HepG2 (cell line): Measurements from ENCODE around the gene ABCB9. TPM values are rescaled to one million over a fixed set of nuclear protein-coding genes. Genes with fewer than 3 reads are reported as not detected.

ENCODE experiments used
- GZF1 ChIP-seq: sonication (generic); formaldehyde crosslinking; IDR thresholded peaks from 2 replicates; pipeline ENCODE4 v1.5.1; 2020; ENCODE audit warnings: mild to moderate bottlenecking, missing genetic modification reagents
- HMGXB4 ChIP-seq, 2 experiments: sonication (generic) in 1 of 2; formaldehyde crosslinking in 1 of 2; IDR thresholded peaks; 2 replicates each; pipeline versions ENCODE4 v1.4.0 to v1.6.1; 2018 to 2020; ENCODE audit warnings: missing genetic modification reagents in 2 of 2, borderline replicate concordance in 1 of 2, low read depth in 1 of 2, mild to moderate bottlenecking in 1 of 2, missing biosample characterization in 1 of 2
- MEIS1 ChIP-seq: sonication (generic); formaldehyde crosslinking; IDR thresholded peaks from 2 replicates; pipeline ENCODE4 v1.9.0; 2021; ENCODE audit warnings: mild to moderate bottlenecking, missing genetic modification reagents, moderate library complexity, borderline replicate concordance
- PREB ChIP-seq: sonication (generic); formaldehyde crosslinking; IDR thresholded peaks from 2 replicates; pipeline ENCODE4 v1.4.0; 2020; ENCODE audit warnings: missing genetic modification reagents
- ZBTB2 ChIP-seq: sonication (generic); formaldehyde crosslinking; IDR thresholded peaks from 2 replicates; pipeline ENCODE4 v1.8.0; 2022; ENCODE audit warnings: low read depth, missing genetic modification reagents
- ZNF143 ChIP-seq: sonication (generic); formaldehyde crosslinking; IDR thresholded peaks from 2 replicates; pipeline ENCODE4 v1.4.0; 2020; ENCODE audit warnings: missing genetic modification reagents
- ZNF234 ChIP-seq: sonication (generic); formaldehyde crosslinking; conservative IDR thresholded peaks from 2 replicates; pipeline ENCODE4 v1.5.1; 2020; ENCODE audit warnings: mild to moderate bottlenecking, missing genetic modification reagents
- ZNF407 ChIP-seq: sonication (generic); formaldehyde crosslinking; IDR thresholded peaks from one replicate; pipeline ENCODE4 v1.5.1; 2020; ENCODE audit warnings: mild to moderate bottlenecking, missing genetic modification reagents; ENCODE audit errors: not compliant biosample characterization
- ZNF441 ChIP-seq: sonication (generic); formaldehyde crosslinking; IDR thresholded peaks from 2 replicates; pipeline ENCODE4 v1.7.0; 2021; ENCODE audit warnings: missing genetic modification reagents, borderline replicate concordance
- ZNF720 ChIP-seq: sonication (generic); formaldehyde crosslinking; IDR thresholded peaks from 2 replicates; pipeline ENCODE4 v1.4.0; 2020; ENCODE audit warnings: missing genetic modification reagents
- ZSCAN12 ChIP-seq: sonication (generic); formaldehyde crosslinking; IDR thresholded peaks from 2 replicates; pipeline ENCODE4 v1.9.0; 2021; ENCODE audit warnings: mild to moderate bottlenecking, missing genetic modification reagents
- ZSCAN21 ChIP-seq: sonication (generic); formaldehyde crosslinking; IDR thresholded peaks from 2 replicates; pipeline ENCODE4 v1.8.0; 2022; ENCODE audit warnings: mild to moderate bottlenecking, missing genetic modification reagents, moderate library complexity, borderline replicate concordance
- polyA plus RNA-seq, 8 experiments: library from polyadenylated mRNA; depleted of rRNA in 3 of 8; stranded (reverse) in 7 of 8; unstranded in 1 of 8; fragments of >200 nt; fragmentation: Illumina TruSeq in 4 of 8; extraction: Trizol in 4 of 8; gene quantifications; 2 replicates each; pipeline versions ENCODE4 v1.2.1 to v1.2.3, GENCODE V29; 2011 to 2016; ENCODE audit warnings: low read depth in 4 of 8, missing spikeins in 1 of 8, mixed read lengths in 1 of 8; ENCODE audit not compliant: insufficient read depth in 1 of 8
- total RNA-seq, 5 experiments: library from RNA; depleted of rRNA; stranded (reverse); fragments of >200 nt; fragmentation: Illumina TruSeq; extraction: Trizol; gene quantifications; 2 replicates each; pipeline ENCODE4 v1.2.3, GENCODE V29; 2016; ENCODE audit warnings: low read depth in 1 of 5

The ABCB9 gene
- total and polyA plus RNA-seq, 2 of the 13 experiments (the other 11 are each of a cell fraction or from before 2014, with no cell fraction given): 5.1 to 6.0 TPM

- TF ChIP-seq ZBTB2 (CRISPR knock-in tag): no peak
- TF ChIP-seq PREB (CRISPR knock-in tag): no peak
- TF ChIP-seq GZF1 (CRISPR knock-in tag): peak; percentile 15; the same call in 1 of the 2 replicates
- TF ChIP-seq ZNF234 (CRISPR knock-in tag): no peak
- TF ChIP-seq MEIS1 (CRISPR knock-in tag): no peak
- TF ChIP-seq ZNF720 (CRISPR knock-in tag): no peak
- TF ChIP-seq ZSCAN21 (CRISPR knock-in tag): peak; percentile 57; the same call in 1 of the 2 replicates
- TF ChIP-seq ZNF143 (CRISPR knock-in tag): 0 out of 2 replicates have a peak, but pooled peaks have one; percentile 18
- no peak for TF ChIP-seq ZSCAN12
- peak; percentile 29 to 40; a peak in 2 of 4 replicates for TF ChIP-seq HMGXB4 (CRISPR knock-in tag; IDR thresholded peaks at IDR 0.05; ENCODE audit: borderline replicate concordance in 1 of 2, low read depth in 1 of 2)
- TF ChIP-seq ZNF407 (CRISPR knock-in tag): no peak
- no peak; the same call in 1 of the 2 replicates for TF ChIP-seq ZNF441 (CRISPR knock-in tag)
Measured at GRCh38 chr12:122984612-122985337, 18.5 kb upstream of the ABCB9 start (continued).
